Hippocampal formation (tissue), 2 donors: Measurements from ENCODE around the gene TNFRSF8.
A peak's percentile ranks its signal among the peaks of the same experiment; 100 is the strongest.

Experiments
- DNase-seq, 2 donors: peaks; one replicate each; lab custom pipeline; 2025; lab: John Stamatoyannopoulos, UW

TNFRSF8 gene

GRCh38 chr1:12176298-12177118 lies 113.4 kb downstream of the TNFRSF8 start:
- DNase-seq: no peak

DNA sequence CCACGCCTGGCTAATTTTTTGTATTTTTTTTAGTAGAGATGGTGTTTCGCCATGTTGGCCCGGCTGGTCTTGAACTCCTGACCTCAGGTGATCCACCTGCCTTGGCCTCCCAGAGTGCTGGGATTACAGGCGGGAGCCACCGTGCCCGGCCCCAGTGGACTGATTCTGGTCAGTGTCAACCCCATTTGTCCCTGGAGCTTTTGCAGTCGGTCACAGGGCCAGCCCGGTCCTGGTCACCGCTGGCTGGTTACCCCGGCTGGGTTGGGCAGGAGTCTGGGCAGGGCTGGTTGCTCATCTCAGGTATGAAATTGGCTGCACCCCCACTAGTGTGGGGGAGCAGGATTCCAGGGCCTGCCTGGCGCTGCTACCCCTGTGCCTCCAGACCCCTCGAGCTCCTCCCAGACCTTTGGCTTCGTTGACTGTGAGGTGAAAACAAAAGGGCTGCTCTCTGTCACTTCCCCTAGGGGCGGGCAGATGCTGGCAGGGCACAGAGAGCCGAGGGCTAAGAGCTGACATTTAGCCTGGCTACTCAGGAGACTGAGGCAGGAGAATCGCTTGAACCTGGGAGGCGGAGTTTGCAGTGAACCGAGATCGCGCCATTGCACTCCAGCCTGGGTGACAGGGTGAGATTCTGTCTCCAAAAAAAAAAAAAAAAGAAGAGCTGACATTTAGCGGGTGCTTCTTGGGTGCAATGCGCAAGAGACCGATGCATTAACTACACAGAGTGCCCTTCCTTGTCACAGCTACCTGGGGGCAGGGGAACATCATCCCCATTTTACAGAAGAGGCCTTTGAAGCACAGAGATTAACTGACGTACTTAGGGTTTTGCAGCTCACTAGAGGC lies 114.3 kb downstream of the TNFRSF8 start:
- DNase-seq: no peak

GRCh38 chr1:12177999-12178441 lies 114.9 kb downstream of the TNFRSF8 start:
- no peak for DNase-seq

DNA sequence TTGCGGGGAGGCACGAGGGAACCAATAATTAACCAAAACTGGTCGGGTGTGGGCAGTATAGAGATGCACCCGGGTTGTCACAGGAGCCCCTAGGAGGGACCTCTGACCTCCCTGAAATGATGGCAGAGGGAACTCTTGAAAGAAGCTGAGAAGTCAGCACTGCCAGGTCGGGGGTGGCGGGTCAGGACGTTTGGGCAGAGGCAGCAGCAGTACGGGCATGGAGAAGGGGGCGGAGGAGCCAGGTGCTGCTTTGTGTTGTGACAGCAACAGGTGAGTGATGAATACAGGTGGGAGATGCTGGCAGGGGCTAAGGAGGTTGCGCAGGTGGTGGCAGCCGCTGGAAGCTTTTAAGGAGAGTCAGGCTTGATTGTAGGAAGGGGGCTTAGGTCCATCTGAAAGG lies 115.4 kb downstream of the TNFRSF8 start:
- no peak for DNase-seq

DNA sequence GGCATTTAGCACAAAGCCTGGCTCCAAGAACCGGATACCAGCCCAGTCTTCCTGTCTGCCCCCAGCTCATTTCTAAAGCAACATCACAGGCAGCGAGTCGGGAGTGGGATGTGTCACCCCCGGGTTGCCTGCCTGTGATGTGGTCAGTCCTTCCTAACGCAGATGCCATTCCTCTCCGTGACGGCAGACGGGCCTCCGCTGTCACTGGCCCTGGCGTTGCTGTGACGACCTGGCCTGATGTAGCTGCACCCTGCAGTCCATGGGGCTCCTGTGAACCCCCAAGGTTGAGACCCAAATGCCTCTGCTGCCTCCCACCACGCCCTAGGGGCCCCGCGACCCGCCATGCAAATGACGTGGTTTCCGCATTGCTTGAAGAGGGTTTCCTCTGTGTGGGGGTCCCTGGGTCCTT lies 116.0 kb downstream of the TNFRSF8 start:
- DNase-seq: no peak

- no peak for DNase-seq
Measured at GRCh38 chr1:12179676-12180075, 116.6 kb downstream of the TNFRSF8 start.

- peak in 1 of 2 donors; percentile 55 for DNase-seq
Measured at GRCh38 chr1:12180315-12180714, 117.2 kb downstream of the TNFRSF8 start.

- no peak for DNase-seq
Measured at GRCh38 chr1:12180903-12181302, 117.8 kb downstream of the TNFRSF8 start.

DNA sequence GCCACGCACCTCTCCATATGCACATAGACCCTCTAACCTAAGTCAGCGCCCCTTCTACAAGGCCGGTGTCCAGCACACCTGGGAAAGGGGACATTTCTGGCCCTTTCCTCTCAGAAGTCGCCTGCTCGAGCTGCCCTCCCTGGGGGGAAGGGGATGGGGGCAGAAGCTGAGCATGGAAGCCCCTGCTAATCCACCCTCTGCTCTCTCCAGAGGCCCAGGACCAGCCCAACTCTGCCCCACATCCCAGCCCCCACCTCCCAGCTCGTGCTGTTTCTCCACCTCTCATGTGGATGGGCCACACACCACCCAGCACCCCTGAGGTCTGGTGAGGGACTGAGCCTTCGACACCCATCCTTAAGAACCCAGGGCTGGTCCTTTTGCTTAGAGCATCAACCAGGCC lies 118.5 kb downstream of the TNFRSF8 start:
- no peak for DNase-seq

DNA sequence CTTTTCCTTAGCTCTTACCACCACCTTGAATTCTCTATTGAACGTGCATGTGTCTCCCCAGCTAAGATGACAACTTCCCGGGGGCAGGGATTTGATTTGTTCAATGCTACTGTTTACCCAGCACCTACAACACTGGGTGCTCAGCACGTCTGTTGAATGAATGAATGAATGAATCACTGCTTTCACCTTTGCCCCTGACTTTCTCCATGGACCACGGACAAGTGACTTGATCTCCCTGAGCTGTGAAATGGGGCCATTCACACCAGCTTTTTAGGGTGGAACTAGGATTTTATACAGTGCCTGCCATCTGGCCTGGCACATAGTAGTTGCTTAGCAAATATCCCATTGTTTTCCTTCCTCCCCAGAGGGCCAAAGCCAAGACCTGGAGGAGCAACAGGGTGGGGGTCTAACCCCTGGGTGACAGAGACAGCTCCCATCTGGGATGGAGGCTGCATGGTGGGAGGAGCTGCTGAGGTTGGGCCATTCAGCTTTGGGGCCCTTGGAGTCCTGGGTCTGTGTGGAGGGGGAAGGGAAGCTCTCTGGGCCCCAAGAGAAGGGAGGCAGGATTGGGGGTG lies 119.4 kb downstream of the TNFRSF8 start:
- no peak for DNase-seq

DNA sequence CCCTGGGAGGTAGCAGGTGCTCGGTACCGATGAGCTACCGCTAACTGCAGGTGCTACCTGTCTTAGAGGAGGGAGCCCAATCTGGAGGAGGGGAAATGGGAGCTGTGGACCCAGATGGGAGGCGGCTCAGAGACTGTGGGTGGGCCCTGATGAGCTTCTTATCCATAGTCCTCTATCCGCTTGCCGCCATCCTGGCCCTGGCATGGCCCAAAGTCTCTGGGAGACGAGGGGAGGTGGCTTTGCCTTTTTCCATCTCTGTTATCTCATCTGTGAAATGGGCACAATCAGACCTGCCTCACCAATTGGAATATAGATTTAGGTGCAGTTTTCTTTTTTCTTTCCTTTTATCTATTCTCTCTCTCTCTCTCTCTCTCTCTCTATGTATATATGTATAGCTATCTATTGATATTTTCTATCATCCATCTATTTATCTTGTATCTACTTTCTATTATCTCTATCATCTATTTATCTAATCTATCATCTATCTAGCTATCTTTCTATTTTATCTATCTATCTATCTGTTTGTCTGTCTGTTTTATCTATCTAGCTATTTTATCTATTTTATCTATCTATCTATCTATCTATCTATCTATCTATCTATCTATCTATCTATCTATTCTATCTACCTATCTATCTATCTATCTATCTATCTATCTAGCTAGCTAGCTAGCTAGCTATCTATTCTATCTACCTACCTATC lies 120.1 kb downstream of the TNFRSF8 start:
- DNase-seq: no peak

DNA sequence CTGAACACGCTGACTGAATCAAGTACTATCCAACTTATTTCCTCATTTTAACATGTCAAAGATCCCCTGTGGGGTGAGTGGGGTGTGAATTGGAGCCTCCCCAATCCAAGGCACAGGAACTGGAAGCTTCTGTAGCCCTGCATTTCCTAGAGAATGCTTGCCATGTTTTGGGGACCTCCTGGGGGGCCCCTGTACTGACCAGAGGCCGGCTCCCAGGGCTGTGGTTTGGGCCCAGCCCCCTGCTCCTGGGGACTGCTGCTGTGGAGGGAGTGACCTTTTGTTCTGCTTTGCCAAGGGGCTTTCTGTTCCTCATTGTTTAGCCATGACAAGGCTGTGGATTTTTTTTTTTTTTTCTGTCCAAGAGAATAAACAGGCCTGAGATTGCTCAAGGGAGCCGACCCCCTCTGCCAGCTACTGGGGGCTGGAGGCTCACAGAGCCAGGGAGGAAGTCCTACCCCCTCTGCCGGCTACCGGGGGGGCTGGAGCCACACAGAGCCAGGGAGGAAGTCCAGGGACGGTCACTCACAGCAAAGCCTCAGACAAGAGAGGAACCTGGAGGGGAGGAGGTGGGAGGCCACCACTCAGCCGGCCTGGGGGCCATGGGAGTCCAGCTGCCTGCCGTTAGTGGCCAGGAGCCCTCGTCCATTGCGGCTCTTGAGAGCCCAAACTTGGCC lies 121.0 kb downstream of the TNFRSF8 start:
- DNase-seq: peak; percentile 41 to 68

GRCh38 chr1:12185036-12185917 lies 122.2 kb downstream of the TNFRSF8 start:
- DNase-seq: no peak

DNA sequence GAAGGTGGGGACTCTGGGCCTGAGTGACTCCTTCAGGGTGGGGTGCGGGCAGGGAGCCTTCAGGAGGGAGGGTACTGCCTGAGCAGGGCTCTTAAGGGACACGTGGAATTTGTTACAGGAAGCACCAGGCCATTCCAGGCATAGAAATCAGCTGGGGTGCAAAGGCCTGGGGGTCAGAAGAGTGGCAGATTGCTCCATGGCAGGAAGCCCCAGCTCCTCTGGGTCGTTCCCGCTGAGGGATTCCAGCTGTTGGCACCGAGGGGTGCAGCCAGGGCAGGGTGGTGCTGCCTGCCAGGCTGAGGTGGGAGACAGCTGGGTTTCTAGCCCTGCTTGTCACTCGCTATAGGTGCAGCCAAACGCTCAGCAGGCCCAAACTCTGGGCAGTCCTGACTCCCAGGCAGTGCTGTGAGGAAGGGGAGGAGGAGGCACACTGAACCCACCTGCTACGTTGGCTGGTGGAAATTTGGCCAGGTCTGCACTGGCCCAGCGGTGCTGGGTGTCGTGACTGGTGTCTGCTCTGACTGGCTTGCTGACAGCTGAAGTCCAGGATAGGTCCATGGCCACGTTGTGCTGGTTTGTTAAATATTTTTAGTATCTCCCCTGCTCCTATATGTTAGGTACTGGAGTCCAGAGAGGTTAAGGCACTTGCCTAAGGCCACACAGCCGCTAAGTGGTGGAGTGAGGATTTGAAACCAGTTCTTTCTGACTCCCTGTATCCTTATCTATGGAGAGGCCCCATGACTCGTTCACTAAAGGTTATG lies 123.0 kb downstream of the TNFRSF8 start:
- DNase-seq: no peak

DNA sequence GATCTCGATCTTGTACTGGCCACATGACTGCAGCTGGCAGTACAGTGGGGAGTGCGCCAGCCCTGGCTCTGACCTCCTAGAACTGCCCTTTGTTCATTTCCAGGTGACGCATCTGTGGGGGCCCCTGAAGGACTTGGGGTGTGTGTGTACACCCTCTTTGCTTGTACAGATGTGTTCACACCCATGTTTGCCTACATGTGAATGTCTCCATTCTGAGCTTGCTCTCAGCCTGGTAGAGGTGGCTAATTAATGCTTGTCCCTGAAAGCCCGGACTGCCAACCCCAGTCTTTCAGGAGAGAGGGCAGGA lies 123.5 kb downstream of the TNFRSF8 start:
- DNase-seq: no peak

- no peak for DNase-seq
Measured at GRCh38 chr1:12188115-12188514, 125.0 kb downstream of the TNFRSF8 start.

- DNase-seq: no peak
Measured at GRCh38 chr1:12188657-12189327, 125.7 kb downstream of the TNFRSF8 start.

GRCh38 chr1:12189328-12189682 lies 126.2 kb downstream of the TNFRSF8 start:
- no peak for DNase-seq

DNA sequence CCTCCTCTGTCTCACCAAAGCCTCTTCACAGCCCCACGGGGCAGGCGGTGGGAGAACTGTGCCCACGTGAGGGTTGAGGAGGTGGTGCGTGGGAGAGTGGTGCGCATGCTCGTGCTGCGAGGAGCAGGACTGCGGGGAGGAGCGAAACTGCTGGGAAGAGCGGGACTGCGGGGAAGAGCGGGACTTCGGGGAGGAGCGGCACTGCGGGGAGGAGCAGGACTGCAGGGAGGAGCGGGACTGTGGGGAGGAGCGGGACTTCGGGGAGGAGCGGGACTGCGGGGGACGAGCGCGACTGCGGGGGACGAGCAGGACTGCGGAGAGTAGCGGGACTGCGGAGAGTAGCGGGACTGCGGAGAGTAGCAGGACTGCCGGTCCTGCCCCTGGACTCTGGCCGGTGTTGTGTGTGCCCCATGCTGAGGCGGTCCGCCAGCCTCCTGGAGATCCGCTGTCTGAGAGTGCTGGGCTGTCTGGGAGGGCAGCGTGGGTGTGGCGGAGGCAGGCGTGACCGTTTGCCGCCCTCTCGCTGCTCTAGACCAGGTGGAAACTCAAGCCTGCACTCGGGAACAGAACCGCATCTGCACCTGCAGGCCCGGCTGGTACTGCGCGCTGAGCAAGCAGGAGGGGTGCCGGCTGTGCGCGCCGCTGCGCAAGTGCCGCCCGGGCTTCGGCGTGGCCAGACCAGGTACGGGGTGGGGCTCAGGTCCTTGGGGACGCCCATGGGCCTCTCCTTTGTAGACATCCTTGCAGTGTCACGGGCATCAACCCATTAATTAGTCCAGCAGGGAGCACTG lies 128.3 kb downstream of the TNFRSF8 start:
- no peak for DNase-seq
